HEK293T (cell line): ENCODE measurements around the gene TLK2.
"Not testable (repeated sequence)": the region's sequence is repeated elsewhere in the genome, so short reads cannot be mapped to it uniquely, and the experiment has no call there.

Experiments
- ARNT ChIP-seq: fragments of 450-650 bp; IDR thresholded peaks from 2 replicates; pipeline ENCODE4 v1.6.1; 2017; ENCODE audit warnings: mild to moderate bottlenecking
- SP1 ChIP-seq: fragments of 450-650 bp; IDR thresholded peaks from 2 replicates; pipeline ENCODE4 v1.6.1; 2017

DNA sequence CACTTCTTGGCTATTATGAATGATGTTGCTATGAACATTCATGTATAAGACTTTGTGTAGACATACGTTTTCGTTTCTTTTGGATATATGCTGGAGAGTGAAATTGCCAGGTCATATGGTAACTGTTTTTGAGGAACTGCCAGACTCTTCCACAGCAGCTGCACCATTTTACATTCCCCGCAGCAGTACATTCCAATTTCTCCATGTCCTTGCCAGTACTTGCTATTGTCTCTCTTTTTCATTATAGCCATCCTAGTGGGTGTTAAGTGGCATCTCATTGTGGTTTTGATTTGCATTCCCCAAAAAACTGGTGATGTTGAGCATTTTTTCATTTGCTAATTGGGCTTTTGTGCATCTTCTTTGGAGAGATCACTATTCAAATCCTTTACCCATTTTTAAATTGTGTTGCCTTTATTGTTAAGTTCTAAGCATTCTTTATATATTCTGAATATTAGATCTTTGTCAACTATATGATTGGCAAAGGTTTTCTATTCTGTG, 64.7 kb downstream of the TLK2 start:
- TF ChIP-seq SP1, ARNT: not testable (repeated sequence)
